ENCODE results near the gene ENDOD1. TPM values are rescaled to one million over a fixed set of nuclear protein-coding genes. Genes with fewer than 3 reads are reported as not detected.

The ENDOD1 gene
- total RNA-seq, 2 donors from 2014 or later = 68.1 to 71.8 TPM

DNA sequence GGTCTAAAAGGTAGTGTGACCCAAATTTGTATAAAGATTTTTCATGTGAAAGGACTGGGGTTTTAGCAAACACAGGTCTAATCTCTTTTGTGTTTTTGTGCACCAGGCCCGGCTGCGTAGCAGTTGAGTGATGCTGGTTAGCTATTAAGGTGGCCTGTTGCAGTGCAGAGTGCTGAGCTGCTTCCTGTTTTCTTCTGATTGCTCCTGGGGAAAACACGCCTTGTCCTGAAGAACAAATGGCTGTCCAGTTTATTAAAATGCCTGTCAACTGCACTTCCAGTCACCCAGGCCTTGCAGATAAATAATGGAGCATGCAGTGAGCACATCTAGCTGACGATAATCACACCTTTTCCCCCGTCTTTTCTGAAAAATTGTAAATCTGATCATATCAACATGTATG lies 21.1 kb upstream of the ENDOD1 start:
- H3K4me3 ChIP-seq = peak overlapping the region; percentile 79
- peak overlapping the region; percentile 72 to 94 for H3K9ac ChIP-seq (ENCODE audit: low read depth in 2 of 2, low read length in 2 of 2)
- peaks cover 10% of the 10 kb centered on the region for H3K4me1 ChIP-seq
- intact Hi-C loops (cut with DNase I) = loop anchor here (10.0 kb wide), 1 partner anchor 646 kb away; no protein-coding TSS in a partner anchor
- H3K36me3 ChIP-seq = no peaks in the 10 kb centered on the region
- peak overlapping the region; percentile 98 for H3K27ac ChIP-seq
- TF ChIP-seq, protein P1, sequence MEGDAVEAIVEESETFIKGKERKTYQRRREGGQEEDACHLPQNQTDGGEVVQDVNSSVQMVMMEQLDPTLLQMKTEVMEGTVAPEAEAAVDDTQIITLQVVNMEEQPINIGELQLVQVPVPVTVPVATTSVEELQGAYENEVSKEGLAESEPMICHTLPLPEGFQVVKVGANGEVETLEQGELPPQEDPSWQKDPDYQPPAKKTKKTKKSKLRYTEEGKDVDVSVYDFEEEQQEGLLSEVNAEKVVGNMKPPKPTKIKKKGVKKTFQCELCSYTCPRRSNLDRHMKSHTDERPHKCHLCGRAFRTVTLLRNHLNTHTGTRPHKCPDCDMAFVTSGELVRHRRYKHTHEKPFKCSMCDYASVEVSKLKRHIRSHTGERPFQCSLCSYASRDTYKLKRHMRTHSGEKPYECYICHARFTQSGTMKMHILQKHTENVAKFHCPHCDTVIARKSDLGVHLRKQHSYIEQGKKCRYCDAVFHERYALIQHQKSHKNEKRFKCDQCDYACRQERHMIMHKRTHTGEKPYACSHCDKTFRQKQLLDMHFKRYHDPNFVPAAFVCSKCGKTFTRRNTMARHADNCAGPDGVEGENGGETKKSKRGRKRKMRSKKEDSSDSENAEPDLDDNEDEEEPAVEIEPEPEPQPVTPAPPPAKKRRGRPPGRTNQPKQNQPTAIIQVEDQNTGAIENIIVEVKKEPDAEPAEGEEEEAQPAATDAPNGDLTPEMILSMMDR (IDR thresholded peaks at IDR 0.05) = no peak
- peak; percentile 89 for DNase-seq
- no peaks in the 10 kb centered on the region for H3K27me3 ChIP-seq
- no peaks in the 10 kb centered on the region for H3K9me3 ChIP-seq

DNA sequence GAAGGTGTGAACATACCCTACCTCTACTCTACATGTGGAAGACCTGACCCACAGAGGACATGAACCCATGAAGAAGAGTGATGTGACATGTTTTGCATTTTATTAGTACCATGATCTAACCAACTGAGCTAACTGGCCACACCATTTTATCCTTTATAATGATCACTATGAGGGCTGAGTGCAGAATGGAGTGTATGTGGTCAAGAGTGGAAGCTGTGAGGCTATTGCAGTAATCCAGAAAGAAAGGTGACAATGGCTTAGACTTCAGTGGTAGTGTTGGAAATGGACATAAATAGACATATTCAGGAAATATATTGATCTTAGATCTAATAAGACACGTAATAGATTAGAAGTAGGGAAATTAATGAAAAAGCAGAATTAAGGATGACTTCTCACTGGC lies 19.2 kb upstream of the ENDOD1 start:
- Histone ChIP-seq H3K4me1 (peaks cover 10% of the 10 kb centered on the region), H3K9me3 (no peaks in the 10 kb centered on the region), H3K36me3 (no peaks in the 10 kb centered on the region), H3K4me3 (no peak overlapping the region), H3K27ac (no peak overlapping the region), H3K27me3 (no peaks in the 10 kb centered on the region), H3K9ac (ENCODE audit: low read depth in 2 of 2, low read length in 2 of 2) (no peak overlapping the region)
- TF ChIP-seq, protein P1 (IDR thresholded peaks at IDR 0.05) = no peak
- DNase-seq = no peak
- intact Hi-C loops (cut with DNase I) = loop anchor here (5.0 kb wide), 1 partner anchor 67 kb away; no protein-coding TSS in a partner anchor

- Histone ChIP-seq H3K4me3 (no peak overlapping the region), H3K27me3 (no peaks in the 10 kb centered on the region), H3K9me3 (no peaks in the 10 kb centered on the region), H3K9ac (ENCODE audit: low read depth in 2 of 2, low read length in 2 of 2) (no peak overlapping the region), H3K36me3 (no peaks in the 10 kb centered on the region), H3K4me1 (peaks cover 7% of the 10 kb centered on the region), H3K27ac (no peak overlapping the region)
- no peak for DNase-seq
- intact Hi-C loops (cut with DNase I) = loop anchor here (5.0 kb wide), 1 partner anchor 64 kb away; no protein-coding TSS in a partner anchor
- TF ChIP-seq, protein P1 (IDR thresholded peaks at IDR 0.05) = no peak
These were observed 16.7 kb upstream of the ENDOD1 start for GRCh38 chr11:95072948-95073347.

DNA sequence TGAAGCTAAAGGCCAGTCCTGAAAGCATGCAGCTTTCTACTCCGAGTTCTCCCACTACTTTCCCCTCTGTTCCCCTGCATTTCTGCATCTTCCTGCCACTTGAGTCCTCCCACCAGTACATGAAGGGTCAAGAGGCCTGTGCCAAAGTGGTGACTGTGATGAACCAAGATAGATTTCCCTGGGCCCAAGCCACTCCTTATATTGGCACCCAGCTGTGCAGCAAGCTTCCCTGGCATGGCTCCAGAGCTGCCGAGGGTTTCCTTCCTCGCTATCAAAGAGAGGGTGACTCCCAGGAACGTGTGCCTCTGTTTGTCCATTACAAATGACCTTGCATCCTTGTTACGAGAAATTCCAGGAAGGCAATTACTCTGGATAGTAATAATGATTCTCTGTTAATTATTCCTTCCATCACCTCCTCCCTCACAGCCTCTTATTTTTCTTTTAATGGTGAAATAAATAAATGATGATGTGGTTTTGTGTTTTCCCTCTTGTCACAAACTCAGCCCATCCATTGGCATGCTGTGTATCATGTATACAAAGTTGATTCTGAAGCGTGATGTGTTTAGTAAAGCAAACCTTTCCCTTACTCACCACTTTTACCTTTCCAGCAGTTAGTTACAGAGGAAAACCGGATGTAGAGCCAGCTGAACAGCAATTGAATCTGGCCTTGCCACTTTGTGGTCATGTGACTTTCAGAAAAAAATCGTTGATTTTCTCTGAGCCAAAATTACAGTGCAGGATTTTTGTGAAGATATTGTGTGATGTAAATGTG lies 14.7 kb upstream of the ENDOD1 start:
- H3K9me3 ChIP-seq = no peaks in the 10 kb centered on the region
- H3K36me3 ChIP-seq = no peaks in the 10 kb centered on the region
- peak overlapping the region in 1 of 2 donors; percentile 7 for H3K9ac ChIP-seq (ENCODE audit: low read depth in 2 of 2, low read length in 2 of 2)
- H3K27me3 ChIP-seq = no peaks in the 10 kb centered on the region
- peaks cover 1% of the 10 kb centered on the region for H3K4me1 ChIP-seq
- intact Hi-C loops (cut with DNase I) = loop anchor here (5.0 kb wide), 1 partner anchor 62 kb away; no protein-coding TSS in a partner anchor
- H3K4me3 ChIP-seq = no peak overlapping the region
- peak; percentile 85 for DNase-seq
- H3K27ac ChIP-seq = no peak overlapping the region
- TF ChIP-seq, protein P1 (IDR thresholded peaks at IDR 0.05) = no peak

DNA sequence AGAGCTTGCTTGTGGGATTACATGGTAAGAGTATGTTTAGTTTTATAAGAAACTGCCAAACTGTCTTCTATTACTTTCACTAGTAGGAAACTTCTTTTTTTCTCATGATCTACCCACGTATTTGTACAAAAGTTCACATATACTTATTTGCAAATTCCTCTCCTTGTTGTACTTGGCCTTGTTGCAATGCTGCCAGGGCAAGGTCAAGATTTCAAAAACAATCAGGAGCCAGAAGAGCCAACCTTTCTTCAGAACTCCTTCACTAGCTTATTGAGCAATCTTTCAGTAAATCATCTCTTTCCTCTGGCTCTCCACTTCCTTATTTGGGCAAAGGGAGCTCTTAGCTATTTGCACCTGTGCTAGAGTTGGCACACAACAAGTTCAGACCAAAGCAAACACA lies 13.2 kb upstream of the ENDOD1 start:
- Histone ChIP-seq H3K9me3 (no peaks in the 10 kb centered on the region), H3K27ac (no peak overlapping the region), H3K4me3 (no peak overlapping the region), H3K27me3 (no peaks in the 10 kb centered on the region), H3K4me1 (no peaks in the 10 kb centered on the region), H3K36me3 (no peaks in the 10 kb centered on the region), H3K9ac (ENCODE audit: low read depth in 2 of 2, low read length in 2 of 2) (no peak overlapping the region)
- intact Hi-C loops (cut with DNase I) = no loop called here
- TF ChIP-seq, protein P1 (IDR thresholded peaks at IDR 0.05) = no peak
- DNase-seq = no peak

Measured in colonic mucosa (tissue), 4 donors.